Right atrium auricular region (tissue), 2 donors: ENCODE results near the gene PPP2R2C. TPM values are rescaled to one million over a fixed set of nuclear protein-coding genes. Genes with fewer than 3 reads are reported as not detected.

Experiments
- DNase-seq: peaks from one replicate; pipeline ENCODE4 v3.0.0-alpha.2; 2019; ENCODE audit warnings: low spot score
- H3K27ac ChIP-seq, 2 donors: fragments of 200-600 bp; sonication (generic); 1 replicate in 1 of 2; 2 replicates in 1 of 2; pipeline ENCODE4 v1.5.1; 2016 to 2019
- H3K27me3 ChIP-seq, 2 donors: fragments of 200-600 bp; sonication (generic); one replicate each; pipeline versions ENCODE4 v1.5.1 to v1.6.0; 2017 to 2019
- H3K36me3 ChIP-seq: fragments of 200-600 bp; sonication (generic); one replicate; pipeline ENCODE4 v1.5.1; 2016
- H3K4me1 ChIP-seq, 2 donors: fragments of 200-600 bp; sonication (generic); one replicate each; pipeline versions ENCODE4 v1.5.1 to v1.6.0; 2017 to 2019
- H3K4me3 ChIP-seq, 2 donors: fragments of 200-600 bp; sonication (generic); 1 replicate in 1 of 2; 2 replicates in 1 of 2; pipeline ENCODE4 v1.5.1; 2017 to 2019; ENCODE audit warnings: mild to moderate bottlenecking in 1 of 2, moderate library complexity in 1 of 2
- H3K9me3 ChIP-seq, 2 donors: fragments of 200-600 bp; sonication (generic); one replicate each; pipeline ENCODE4 v1.5.1; 2019
- total RNA-seq, 2 donors: library from RNA; depleted of rRNA; stranded (reverse); fragments of >200 nt; gene quantifications; one replicate each; pipeline ENCODE4 v1.1.0, GENCODE V29; 2016
- TF ChIP-seq, protein P1 (sequence below), 2 donors: fragments of 200-600 bp; sonication (generic); IDR thresholded peaks; one replicate each; pipeline ENCODE4 v1.5.1; 2019; ENCODE audit warnings: antibody characterized with exemption in 2 of 2

The PPP2R2C gene
- total RNA-seq, 2 donors from 2014 or later, result 4.6 to 5.7 TPM

DNA sequence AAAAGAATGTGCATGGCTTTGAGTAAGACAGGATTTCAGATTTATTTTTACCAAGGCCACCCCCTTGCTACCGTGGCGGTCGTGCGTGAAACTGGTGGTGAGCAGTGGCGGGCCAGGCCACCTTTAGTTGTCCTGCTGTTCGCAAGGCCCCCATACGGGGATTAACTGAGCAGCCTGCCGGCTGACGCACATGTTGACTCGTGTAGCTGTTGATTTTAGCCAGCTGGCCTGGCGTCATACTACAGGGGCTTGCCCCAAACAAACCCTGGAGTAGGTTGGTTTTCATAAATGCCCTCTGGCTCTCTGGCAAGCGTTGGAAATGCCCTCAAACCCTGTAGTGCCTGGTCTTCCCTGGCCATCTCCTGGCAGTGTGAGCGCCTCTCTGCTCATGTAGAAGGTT, 174.4 kb downstream of the PPP2R2C start:
- no peak overlapping the region for H3K4me3 ChIP-seq
- H3K27ac ChIP-seq, result no peak overlapping the region
- no peaks in the 10 kb centered on the region for H3K27me3 ChIP-seq
- TF ChIP-seq, protein P1, sequence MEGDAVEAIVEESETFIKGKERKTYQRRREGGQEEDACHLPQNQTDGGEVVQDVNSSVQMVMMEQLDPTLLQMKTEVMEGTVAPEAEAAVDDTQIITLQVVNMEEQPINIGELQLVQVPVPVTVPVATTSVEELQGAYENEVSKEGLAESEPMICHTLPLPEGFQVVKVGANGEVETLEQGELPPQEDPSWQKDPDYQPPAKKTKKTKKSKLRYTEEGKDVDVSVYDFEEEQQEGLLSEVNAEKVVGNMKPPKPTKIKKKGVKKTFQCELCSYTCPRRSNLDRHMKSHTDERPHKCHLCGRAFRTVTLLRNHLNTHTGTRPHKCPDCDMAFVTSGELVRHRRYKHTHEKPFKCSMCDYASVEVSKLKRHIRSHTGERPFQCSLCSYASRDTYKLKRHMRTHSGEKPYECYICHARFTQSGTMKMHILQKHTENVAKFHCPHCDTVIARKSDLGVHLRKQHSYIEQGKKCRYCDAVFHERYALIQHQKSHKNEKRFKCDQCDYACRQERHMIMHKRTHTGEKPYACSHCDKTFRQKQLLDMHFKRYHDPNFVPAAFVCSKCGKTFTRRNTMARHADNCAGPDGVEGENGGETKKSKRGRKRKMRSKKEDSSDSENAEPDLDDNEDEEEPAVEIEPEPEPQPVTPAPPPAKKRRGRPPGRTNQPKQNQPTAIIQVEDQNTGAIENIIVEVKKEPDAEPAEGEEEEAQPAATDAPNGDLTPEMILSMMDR (IDR thresholded peaks at IDR 0.05), result no peak
- no peaks in the 10 kb centered on the region for H3K9me3 ChIP-seq
- H3K4me1 ChIP-seq, result no peaks in the 10 kb centered on the region
- DNase-seq, result no peak
- peaks cover 67% of the 10 kb centered on the region for H3K36me3 ChIP-seq

DNA sequence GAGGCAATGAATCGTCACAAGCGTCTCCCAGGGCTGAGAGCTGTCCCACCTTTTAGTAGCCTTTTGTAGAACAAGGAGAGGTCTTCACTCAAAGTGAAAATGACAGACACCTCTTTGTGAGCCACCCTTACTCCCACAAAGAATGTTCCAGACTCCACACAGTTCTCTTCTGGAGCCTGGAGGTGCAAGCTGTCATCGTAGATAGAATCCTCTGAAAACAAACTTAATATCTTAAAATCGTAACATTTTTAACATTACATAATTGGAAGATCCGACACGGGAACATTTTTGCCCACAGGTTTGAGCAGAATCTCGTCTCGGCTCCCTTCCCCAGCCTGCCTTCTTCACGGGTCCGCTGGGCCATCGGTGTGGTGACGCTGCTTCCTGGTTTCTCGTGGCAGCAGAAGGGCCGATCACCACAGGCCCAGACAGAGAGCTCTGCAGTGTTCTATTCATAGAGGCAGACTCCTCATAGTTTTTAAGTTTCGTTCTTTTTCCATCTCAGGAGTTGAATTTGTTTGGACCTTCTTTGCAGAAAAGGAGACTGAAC, 175.1 kb downstream of the PPP2R2C start:
- Histone ChIP-seq H3K4me3 (no peak overlapping the region), H3K27ac (no peak overlapping the region), H3K4me1 (no peaks in the 10 kb centered on the region), H3K36me3 (peaks cover 67% of the 10 kb centered on the region), H3K9me3 (no peaks in the 10 kb centered on the region), H3K27me3 (no peaks in the 10 kb centered on the region)
- DNase-seq, result no peak
- TF ChIP-seq, protein P1 (IDR thresholded peaks at IDR 0.05), result no peak

GRCh38 chr4:6296026-6296425, 176.4 kb downstream of the PPP2R2C start:
- Histone ChIP-seq H3K27me3 (no peaks in the 10 kb centered on the region), H3K9me3 (no peaks in the 10 kb centered on the region), H3K27ac (no peak overlapping the region), H3K36me3 (peaks cover 67% of the 10 kb centered on the region), H3K4me1 (no peaks in the 10 kb centered on the region), H3K4me3 (no peak overlapping the region)
- TF ChIP-seq, protein P1 (IDR thresholded peaks at IDR 0.05), result no peak
- DNase-seq, result no peak

DNA sequence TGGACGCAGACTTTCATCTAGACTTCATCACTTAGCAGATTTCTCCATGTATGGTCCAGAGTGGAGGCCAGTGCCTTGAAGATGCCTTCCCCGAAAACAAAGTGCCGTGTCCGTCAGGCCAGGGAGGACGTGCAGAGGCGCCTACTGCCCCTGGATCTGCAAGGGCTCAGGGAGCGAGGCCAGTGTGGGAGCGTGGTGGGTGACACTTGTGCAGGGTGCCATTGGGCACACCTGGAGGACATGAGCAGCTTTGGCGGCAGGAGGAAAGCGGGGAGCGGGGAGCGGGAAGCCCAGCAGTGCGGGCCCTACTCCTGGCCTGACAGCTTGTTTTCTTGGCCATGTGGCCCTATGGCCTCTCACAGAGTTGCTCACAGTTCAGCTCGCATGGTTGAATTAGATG, 176.9 kb downstream of the PPP2R2C start:
- Histone ChIP-seq H3K4me1 (no peaks in the 10 kb centered on the region), H3K27me3 (no peaks in the 10 kb centered on the region), H3K9me3 (no peaks in the 10 kb centered on the region), H3K4me3 (no peak overlapping the region), H3K27ac (no peak overlapping the region), H3K36me3 (peaks cover 66% of the 10 kb centered on the region)
- no peak for DNase-seq
- TF ChIP-seq, protein P1 (IDR thresholded peaks at IDR 0.05), result no peak

GRCh38 chr4:6294705-6295421, 177.6 kb downstream of the PPP2R2C start:
- Histone ChIP-seq H3K4me3 (no peak overlapping the region), H3K9me3 (no peaks in the 10 kb centered on the region), H3K4me1 (no peaks in the 10 kb centered on the region), H3K27ac (no peak overlapping the region), H3K36me3 (peaks cover 72% of the 10 kb centered on the region), H3K27me3 (no peaks in the 10 kb centered on the region)
- DNase-seq, result no peak
- TF ChIP-seq, protein P1 (IDR thresholded peaks at IDR 0.05), result no peak
